HFFc6 (cell line): ENCODE results near the gene PCTP. TPM values are rescaled to one million over a fixed set of nuclear protein-coding genes. Genes with fewer than 3 reads are reported as not detected.

ENCODE experiments used
- DNase-seq: peaks from one replicate; pipeline ENCODE4 v3.0.0-alpha.2; 2018
- H3K27ac Mint-ChIP-seq: 2 replicates; pipeline ENCODE4 v1.8.0; 2020; ENCODE audit warnings: mild to moderate bottlenecking, mixed read lengths
- H3K27me3 Mint-ChIP-seq: 2 replicates; pipeline ENCODE4 v1.8.0; 2021; ENCODE audit warnings: mild to moderate bottlenecking, moderate library complexity, mixed read lengths; ENCODE audit not compliant: insufficient read depth
- H3K36me3 Mint-ChIP-seq: 2 replicates; pipeline ENCODE4 v1.8.0; 2021; ENCODE audit warnings: low read depth, mixed read lengths
- H3K4me1 Mint-ChIP-seq: 2 replicates; pipeline ENCODE4 v1.8.0; 2020; ENCODE audit warnings: low read depth, mixed read lengths
- H3K4me3 Mint-ChIP-seq: 2 replicates; pipeline ENCODE4 v1.8.0; 2020; ENCODE audit warnings: mild to moderate bottlenecking, moderate library complexity, mixed read lengths
- H3K9me3 Mint-ChIP-seq: 2 replicates; pipeline ENCODE4 v1.8.0; 2020; ENCODE audit warnings: mild to moderate bottlenecking, mixed read lengths
- total RNA-seq, 6 experiments: library from RNA; stranded (reverse); fragmentation: NEBNext Ultra II Directional; extraction: Animal tissue kit (Norgen Biotek cat#: 25700); gene quantifications; 2 replicates in 1 of 6; 3 replicates in 5 of 6; pipeline ENCODE4 v1.2.3, GENCODE V29; 2021
- TF ChIP-seq, protein P1 (sequence below): fragments of 200-600 bp; sonication (generic); IDR thresholded peaks from 2 replicates; pipeline ENCODE4 v1.5.0; 2021; ENCODE audit warnings: antibody characterized with exemption, mild to moderate bottlenecking

Gene PCTP
- total RNA-seq, 6 experiments from 2014 or later: 9.7 to 13.5 (median 11.2) TPM

DNA sequence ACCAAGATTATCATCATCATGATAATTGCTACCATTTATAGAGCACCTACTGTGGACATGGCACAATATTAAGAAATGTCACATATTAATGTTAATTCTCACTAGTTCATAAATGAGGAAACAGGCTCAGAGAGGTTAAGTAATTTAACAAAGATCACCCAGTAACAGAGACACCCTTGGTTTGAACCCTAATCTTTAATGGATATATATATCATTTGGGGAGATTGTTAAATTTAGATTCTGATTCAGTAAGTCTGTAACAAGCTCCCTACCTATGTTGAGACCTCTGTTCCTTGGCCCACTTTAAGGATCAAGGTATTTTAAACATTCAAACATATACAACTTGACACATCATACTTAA is 27.4 kb upstream of the PCTP start:
- no peak overlapping the region for H3K4me3 Mint-ChIP-seq

DNA sequence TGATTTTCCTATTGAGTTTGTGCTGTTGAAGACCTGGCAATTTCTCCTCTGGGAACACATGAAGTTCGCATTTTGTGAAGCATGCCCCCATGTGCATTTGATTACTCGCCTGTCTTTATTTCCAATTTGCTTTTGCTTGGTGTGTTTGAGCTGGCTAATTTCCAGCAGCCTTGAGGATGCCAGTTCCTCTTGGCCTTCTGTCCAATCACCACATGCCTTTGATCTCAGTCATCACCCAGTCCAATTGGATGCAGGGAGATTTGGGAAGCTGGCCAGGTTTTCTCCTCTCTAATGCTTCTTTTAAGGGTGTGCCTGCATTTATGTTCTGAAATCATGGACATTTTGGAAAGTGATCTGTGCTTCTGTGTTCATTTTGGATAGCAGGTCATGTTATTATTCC is 24.4 kb upstream of the PCTP start:
- peak; percentile 88 for DNase-seq
- peaks cover 73% of the 10 kb centered on the region for H3K4me1 Mint-ChIP-seq
- no peaks in the 10 kb centered on the region for H3K9me3 Mint-ChIP-seq
- peak overlapping the region; percentile 51 for H3K27ac Mint-ChIP-seq
- no peaks in the 10 kb centered on the region for H3K36me3 Mint-ChIP-seq
- TF ChIP-seq, protein P1, sequence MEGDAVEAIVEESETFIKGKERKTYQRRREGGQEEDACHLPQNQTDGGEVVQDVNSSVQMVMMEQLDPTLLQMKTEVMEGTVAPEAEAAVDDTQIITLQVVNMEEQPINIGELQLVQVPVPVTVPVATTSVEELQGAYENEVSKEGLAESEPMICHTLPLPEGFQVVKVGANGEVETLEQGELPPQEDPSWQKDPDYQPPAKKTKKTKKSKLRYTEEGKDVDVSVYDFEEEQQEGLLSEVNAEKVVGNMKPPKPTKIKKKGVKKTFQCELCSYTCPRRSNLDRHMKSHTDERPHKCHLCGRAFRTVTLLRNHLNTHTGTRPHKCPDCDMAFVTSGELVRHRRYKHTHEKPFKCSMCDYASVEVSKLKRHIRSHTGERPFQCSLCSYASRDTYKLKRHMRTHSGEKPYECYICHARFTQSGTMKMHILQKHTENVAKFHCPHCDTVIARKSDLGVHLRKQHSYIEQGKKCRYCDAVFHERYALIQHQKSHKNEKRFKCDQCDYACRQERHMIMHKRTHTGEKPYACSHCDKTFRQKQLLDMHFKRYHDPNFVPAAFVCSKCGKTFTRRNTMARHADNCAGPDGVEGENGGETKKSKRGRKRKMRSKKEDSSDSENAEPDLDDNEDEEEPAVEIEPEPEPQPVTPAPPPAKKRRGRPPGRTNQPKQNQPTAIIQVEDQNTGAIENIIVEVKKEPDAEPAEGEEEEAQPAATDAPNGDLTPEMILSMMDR: no peak
- H3K4me3 Mint-ChIP-seq: peak overlapping the region; percentile 50; the same call in 1 of the 2 replicates
- peaks cover 7% of the 10 kb centered on the region; the same call in 1 of the 2 replicates for H3K27me3 Mint-ChIP-seq

More for the DNA sequence above, 27.4 kb upstream of the PCTP start:
- no peak for DNase-seq
- H3K9me3 Mint-ChIP-seq: no peaks in the 10 kb centered on the region
- peaks cover 52% of the 10 kb centered on the region for H3K4me1 Mint-ChIP-seq
- no peaks in the 10 kb centered on the region for H3K36me3 Mint-ChIP-seq
- no peak overlapping the region for H3K27ac Mint-ChIP-seq
- TF ChIP-seq, protein P1: no peak
- H3K27me3 Mint-ChIP-seq: peaks cover 13% of the 10 kb centered on the region

DNA sequence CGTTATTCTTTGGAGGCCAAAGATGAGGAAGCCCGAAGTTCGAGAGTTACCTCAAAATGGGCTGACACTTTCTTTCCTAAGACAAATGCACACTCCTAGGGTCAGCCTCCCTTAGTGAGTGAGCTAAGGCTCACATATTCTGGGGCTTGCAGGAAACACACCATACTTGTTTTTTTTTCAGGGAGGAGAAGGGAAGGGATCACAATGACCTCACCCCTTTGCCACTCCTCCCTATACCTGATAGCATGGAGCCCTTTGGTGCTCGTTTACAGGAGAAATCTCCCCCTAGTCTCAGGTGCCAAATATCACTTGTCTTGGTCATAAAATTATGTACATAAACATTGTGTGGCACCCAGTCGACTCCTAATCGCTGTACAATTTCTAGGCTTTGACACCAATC is 23.6 kb upstream of the PCTP start:
- TF ChIP-seq, protein P1: no peak
- no peak overlapping the region; the same call in 1 of the 2 replicates for H3K4me3 Mint-ChIP-seq
- no peaks in the 10 kb centered on the region for H3K9me3 Mint-ChIP-seq
- no peak for DNase-seq
- H3K36me3 Mint-ChIP-seq: no peaks in the 10 kb centered on the region
- peaks cover 7% of the 10 kb centered on the region; the same call in 1 of the 2 replicates for H3K27me3 Mint-ChIP-seq
- no peak overlapping the region for H3K27ac Mint-ChIP-seq
- peaks cover 76% of the 10 kb centered on the region for H3K4me1 Mint-ChIP-seq

DNA sequence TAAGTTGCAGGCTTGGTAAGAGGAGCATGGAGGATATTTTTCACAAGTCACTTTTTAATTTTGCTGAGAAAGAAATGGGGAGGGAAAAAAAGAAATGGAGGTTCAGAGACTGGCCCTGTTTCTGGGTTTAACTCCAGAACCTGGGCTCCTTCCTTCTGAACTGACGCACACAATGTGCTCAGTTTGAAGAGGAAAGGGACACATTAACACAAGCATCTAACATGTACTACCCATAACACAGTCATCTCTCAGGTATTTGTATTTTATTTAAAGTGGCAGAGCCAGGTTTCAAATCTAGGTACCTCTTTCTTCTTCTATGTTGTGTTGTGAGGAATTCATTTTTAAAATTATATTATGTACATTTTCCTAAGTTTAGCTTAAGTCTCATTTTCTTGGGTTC is 22.9 kb upstream of the PCTP start:
- H3K4me1 Mint-ChIP-seq: peaks cover 76% of the 10 kb centered on the region
- peaks cover 7% of the 10 kb centered on the region; the same call in 1 of the 2 replicates for H3K27me3 Mint-ChIP-seq
- TF ChIP-seq, protein P1: no peak
- H3K9me3 Mint-ChIP-seq: no peaks in the 10 kb centered on the region
- H3K4me3 Mint-ChIP-seq: peak overlapping the region; percentile 6; the same call in 1 of the 2 replicates
- no peaks in the 10 kb centered on the region for H3K36me3 Mint-ChIP-seq
- DNase-seq: no peak
- H3K27ac Mint-ChIP-seq: peak overlapping the region; percentile 5; the same call in 1 of the 2 replicates

DNA sequence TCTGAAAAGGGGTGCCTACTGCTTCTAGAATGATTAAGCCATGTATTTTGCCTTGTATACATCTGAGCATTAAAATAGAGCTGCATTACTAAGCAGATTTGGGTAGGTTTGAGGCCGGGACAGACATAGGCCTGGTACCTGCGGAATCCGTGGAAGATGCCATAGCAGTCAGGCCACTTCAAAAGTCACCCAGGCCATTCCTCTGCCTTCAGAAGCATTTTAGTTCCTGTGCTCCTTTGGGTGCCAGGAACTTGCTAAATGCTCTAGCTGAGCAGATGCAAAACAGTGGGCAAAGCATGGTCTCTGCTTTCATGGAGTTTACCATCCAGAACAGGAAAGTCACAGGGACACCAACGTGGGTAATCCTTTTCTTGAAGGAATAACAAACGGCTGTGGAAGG is 22.5 kb upstream of the PCTP start:
- H3K4me1 Mint-ChIP-seq: peaks cover 75% of the 10 kb centered on the region

More for the DNA sequence above, 22.5 kb upstream of the PCTP start:
- TF ChIP-seq, protein P1: no peak
- no peaks in the 10 kb centered on the region for H3K36me3 Mint-ChIP-seq
- DNase-seq: no peak
- H3K27ac Mint-ChIP-seq: peak overlapping the region; percentile 5; the same call in 1 of the 2 replicates
- peaks cover 7% of the 10 kb centered on the region; the same call in 1 of the 2 replicates for H3K27me3 Mint-ChIP-seq
- peak overlapping the region; percentile 1; the same call in 1 of the 2 replicates for H3K4me3 Mint-ChIP-seq
- H3K9me3 Mint-ChIP-seq: no peaks in the 10 kb centered on the region
